Measurements from ENCODE around the gene GLIS2. TPM values are rescaled to one million over a fixed set of nuclear protein-coding genes. Genes with fewer than 3 reads are reported as not detected.

The GLIS2 gene
- total RNA-seq, 2 experiments from 2014 or later: 0.08 to 0.16 TPM

Other genes starting within 250 kb of the GLIS2 start
- gene ADCY9, start 199.6 kb upstream of the GLIS2 start, total RNA-seq: 1 to 10 TPM; 3.6 to 4.2 TPM
- not detected for gene SRL, start 74.0 kb upstream of the GLIS2 start, total RNA-seq
- gene TFAP4, start 43.0 kb upstream of the GLIS2 start, total RNA-seq: 10 to 100 TPM; 44.2 to 44.9 TPM
- gene PAM16, start 35.3 kb downstream of the GLIS2 start, total RNA-seq: 10 to 100 TPM; 73.0 to 73.9 TPM
- under 1 TPM in 1 of 2 experiments, not detected in 1; 0.08 TPM for gene VASN, start 55.8 kb downstream of the GLIS2 start, total RNA-seq
- gene CORO7, start 100.5 kb downstream of the GLIS2 start, total RNA-seq: 10 to 100 TPM; 66.2 to 73.1 TPM
- gene DNAJA3, start 109.8 kb downstream of the GLIS2 start, total RNA-seq: 100 to 1,000 TPM; 103 to 107 TPM
- gene NMRAL1, start 158.6 kb downstream of the GLIS2 start, total RNA-seq: 10 to 100 TPM; 62.5 to 64.4 TPM
- 10 to 100 TPM; 84.4 to 88.4 TPM for gene HMOX2, start 160.3 kb downstream of the GLIS2 start, total RNA-seq
- gene CDIP1, start 222.7 kb downstream of the GLIS2 start, total RNA-seq: 10 to 100 TPM; 33.0 to 33.3 TPM
- gene C16orf96, start 240.3 kb downstream of the GLIS2 start, total RNA-seq: under 1 TPM; 0.08 to 0.20 TPM